Neural crest cell (in vitro differentiated cells): ENCODE results near the gene NHEJ1. TPM values are rescaled to one million over a fixed set of nuclear protein-coding genes. Genes with fewer than 3 reads are reported as not detected.
"Not testable (repeated sequence)": the region's sequence is repeated elsewhere in the genome, so short reads cannot be mapped to it uniquely, and the experiment has no call there.

ENCODE experiments used
- DNase-seq: peaks from one replicate; pipeline ENCODE4 v3.0.0; 2021; ENCODE audit warnings: low read depth, mixed read lengths, low spot score
- H3K27ac Mint-ChIP-seq: one replicate; pipeline ENCODE4 v1.8.0; 2021; ENCODE audit warnings: mild to moderate bottlenecking, mixed read lengths; ENCODE audit not compliant: unreplicated experiment
- H3K27me3 Mint-ChIP-seq: 2 replicates; pipeline ENCODE4 v1.8.0; 2021; ENCODE audit warnings: low read depth, mild to moderate bottlenecking, mixed read lengths
- H3K36me3 Mint-ChIP-seq: 2 replicates; pipeline ENCODE4 v1.8.0; 2021; ENCODE audit warnings: low read depth, mild to moderate bottlenecking, mixed read lengths
- H3K4me1 Mint-ChIP-seq: 2 replicates; pipeline ENCODE4 v1.8.0; 2021; ENCODE audit warnings: mixed read lengths
- H3K4me3 Mint-ChIP-seq: one replicate; pipeline ENCODE4 v1.8.0; 2021; ENCODE audit warnings: mild to moderate bottlenecking, mixed read lengths
- H3K9me3 Mint-ChIP-seq: 2 replicates; pipeline ENCODE4 v1.8.0; 2021; ENCODE audit warnings: mixed read lengths
- total RNA-seq: library from RNA; stranded (reverse); gene quantifications from 2 replicates; pipeline ENCODE4 v1.2.1, GENCODE V29; 2021
- TF ChIP-seq, protein P1 (sequence below): fragments of 200-600 bp; sonication (generic); conservative IDR thresholded peaks from 2 replicates; pipeline ENCODE4 v1.5.0; 2021; ENCODE audit warnings: antibody characterized with exemption, mild to moderate bottlenecking

The NHEJ1 gene
- total RNA-seq, 1 donor from 2014 or later = 26.8 TPM

DNA sequence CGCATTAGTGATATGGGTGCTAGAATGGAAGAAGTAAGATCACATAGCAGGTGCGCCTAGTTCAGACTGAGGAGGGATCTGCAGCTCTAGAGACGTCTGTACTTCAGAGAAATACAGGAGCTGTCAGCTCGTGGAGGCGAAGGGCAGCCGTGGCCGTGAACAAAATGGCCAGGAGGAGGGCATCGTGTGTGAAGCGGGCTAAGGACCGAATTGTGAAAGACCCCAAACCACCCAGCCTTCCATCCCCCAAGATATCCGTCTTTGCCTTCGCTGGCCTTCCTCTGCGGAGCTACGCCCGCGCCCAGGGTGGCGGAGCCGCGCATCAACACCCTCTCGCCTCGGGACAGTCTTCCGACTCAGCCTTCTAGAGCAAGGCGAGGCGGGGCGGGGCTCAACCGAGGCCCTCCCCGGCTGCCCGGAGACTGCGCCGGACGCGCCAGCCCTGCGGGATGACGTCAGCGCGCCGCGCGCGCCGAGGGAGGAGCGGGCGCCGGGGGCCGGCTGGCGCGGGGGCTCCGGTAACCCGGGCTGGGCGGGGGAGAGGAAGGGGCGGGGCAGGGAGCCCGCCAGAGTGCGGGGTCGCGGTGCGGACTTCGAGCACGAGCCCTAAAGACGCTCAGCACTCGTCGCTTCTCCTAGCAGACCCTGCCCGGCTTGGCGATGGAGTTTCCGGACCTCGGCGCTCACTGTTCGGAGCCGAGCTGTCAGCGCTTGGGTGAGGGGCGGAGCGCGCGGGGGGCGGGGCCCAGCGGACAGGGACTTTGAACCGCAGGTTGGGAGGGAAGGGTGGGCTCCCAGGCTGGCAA is 45.9 kb upstream of the NHEJ1 start, which contains the start of gene ZFAND2B:
Gene ZFAND2B, plus strand, starts transcription at position 455 of the 806 bp plus-strand sequence. Its CDS starts 206 bp downstream, at position 661.
- H3K4me1 Mint-ChIP-seq = peaks cover 21% of the 10 kb centered on the region
- H3K4me3 Mint-ChIP-seq = peak within 1 kb of the TSS; percentile 92
- H3K9me3 Mint-ChIP-seq = peaks cover 2% of the 10 kb centered on the region
- peak; percentile 89 for DNase-seq
- TF ChIP-seq, protein P1, sequence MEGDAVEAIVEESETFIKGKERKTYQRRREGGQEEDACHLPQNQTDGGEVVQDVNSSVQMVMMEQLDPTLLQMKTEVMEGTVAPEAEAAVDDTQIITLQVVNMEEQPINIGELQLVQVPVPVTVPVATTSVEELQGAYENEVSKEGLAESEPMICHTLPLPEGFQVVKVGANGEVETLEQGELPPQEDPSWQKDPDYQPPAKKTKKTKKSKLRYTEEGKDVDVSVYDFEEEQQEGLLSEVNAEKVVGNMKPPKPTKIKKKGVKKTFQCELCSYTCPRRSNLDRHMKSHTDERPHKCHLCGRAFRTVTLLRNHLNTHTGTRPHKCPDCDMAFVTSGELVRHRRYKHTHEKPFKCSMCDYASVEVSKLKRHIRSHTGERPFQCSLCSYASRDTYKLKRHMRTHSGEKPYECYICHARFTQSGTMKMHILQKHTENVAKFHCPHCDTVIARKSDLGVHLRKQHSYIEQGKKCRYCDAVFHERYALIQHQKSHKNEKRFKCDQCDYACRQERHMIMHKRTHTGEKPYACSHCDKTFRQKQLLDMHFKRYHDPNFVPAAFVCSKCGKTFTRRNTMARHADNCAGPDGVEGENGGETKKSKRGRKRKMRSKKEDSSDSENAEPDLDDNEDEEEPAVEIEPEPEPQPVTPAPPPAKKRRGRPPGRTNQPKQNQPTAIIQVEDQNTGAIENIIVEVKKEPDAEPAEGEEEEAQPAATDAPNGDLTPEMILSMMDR = peak; percentile 39
- peak within 1 kb of the TSS; percentile 96 for H3K27ac Mint-ChIP-seq
- H3K36me3 Mint-ChIP-seq = peaks cover 4% of the 10 kb centered on the region
- H3K27me3 Mint-ChIP-seq = peaks cover 3% of the 10 kb centered on the region

DNA sequence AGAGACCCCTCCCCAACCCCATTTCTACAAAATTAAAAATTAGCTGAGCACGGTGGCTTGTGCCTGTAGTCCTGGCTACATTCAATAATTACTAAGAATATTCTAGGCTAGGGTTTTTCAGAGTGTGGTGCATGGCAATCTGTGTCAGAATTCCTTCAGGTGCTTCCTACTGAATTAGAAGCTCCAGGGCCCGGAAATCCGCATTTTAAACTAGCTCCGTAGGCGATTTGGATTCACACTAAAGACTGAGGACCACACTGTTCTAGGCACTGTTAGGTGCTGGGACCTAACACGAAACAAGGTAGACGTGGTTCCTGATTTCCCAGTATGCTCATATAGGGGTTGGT is 45.3 kb upstream of the NHEJ1 start:
- Mint-ChIP-seq H3K27me3 (peaks cover 3% of the 10 kb centered on the region), H3K9me3 (peaks cover 4% of the 10 kb centered on the region), H3K36me3 (peaks cover 4% of the 10 kb centered on the region), H3K27ac (peak overlapping the region; percentile 96), H3K4me3 (peak overlapping the region; percentile 92), H3K4me1 (peaks cover 23% of the 10 kb centered on the region)
- TF ChIP-seq, protein P1 = no peak
- DNase-seq = no peak

DNA sequence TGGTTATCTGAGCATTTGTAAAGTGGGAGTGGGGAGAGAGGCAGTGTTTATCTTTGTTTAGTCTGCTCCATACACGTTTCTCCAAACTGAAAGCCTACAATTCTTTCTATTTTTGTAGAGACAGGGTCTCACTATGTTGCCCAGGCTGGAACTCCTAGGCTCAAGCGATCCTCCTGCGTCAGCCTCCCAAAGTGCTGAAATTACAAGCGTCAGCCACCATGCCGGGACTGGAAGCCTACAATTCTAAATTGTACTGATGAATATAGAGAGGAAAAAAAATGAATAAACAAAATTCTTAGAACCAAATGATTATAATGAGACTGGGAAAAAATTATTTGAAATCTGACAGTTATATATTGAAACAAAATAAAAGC is 44.5 kb upstream of the NHEJ1 start:
- Mint-ChIP-seq H3K9me3 (peaks cover 7% of the 10 kb centered on the region), H3K36me3 (peaks cover 9% of the 10 kb centered on the region), H3K4me3 (peak overlapping the region; percentile 67), H3K4me1 (peaks cover 29% of the 10 kb centered on the region), H3K27me3 (peaks cover 3% of the 10 kb centered on the region), H3K27ac (no peak overlapping the region)
- TF ChIP-seq, protein P1 = no peak
- DNase-seq = no peak

DNA sequence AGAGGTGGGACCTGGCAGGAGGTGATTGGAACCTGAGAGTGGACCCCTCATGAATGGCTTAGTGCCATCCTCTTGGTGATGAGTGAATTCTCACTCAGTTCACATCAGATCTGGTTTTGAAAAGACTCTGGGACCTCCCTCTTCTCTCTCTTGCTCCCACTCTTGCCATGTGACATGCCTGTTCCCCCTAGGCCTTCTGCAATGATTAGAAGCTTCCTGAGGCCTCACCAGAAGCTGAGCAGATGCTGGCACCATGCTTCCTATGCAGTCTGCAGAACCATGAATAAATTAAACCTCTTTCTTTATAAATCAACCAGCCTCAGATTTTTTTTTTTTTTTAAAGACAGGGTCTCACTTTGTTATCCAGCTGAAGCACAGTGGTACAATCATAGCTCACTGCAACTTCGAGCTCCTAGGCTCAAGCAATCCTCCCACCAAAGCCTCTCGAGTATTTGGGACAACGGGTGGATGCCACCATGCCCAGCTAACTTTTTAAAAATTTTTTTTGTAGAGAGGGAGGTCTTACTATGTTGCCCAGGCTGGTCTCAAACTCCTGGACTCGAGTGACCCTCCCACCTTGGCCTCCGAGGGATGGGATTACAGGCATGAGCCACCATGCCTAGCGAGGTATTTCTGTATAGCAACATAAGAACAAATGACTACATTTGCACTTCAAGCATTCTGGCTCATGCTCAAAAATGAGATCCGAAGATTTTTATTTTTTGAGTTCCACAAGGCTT is 44.0 kb upstream of the NHEJ1 start:
- H3K27me3 Mint-ChIP-seq = peaks cover 3% of the 10 kb centered on the region
- H3K4me1 Mint-ChIP-seq = peaks cover 29% of the 10 kb centered on the region
- H3K9me3 Mint-ChIP-seq = peaks cover 7% of the 10 kb centered on the region
- H3K4me3 Mint-ChIP-seq = peak overlapping the region; percentile 67
- peak overlapping the region; percentile 91 for H3K27ac Mint-ChIP-seq
- TF ChIP-seq, protein P1 = no peak
- peaks cover 9% of the 10 kb centered on the region for H3K36me3 Mint-ChIP-seq
- DNase-seq = no peak

DNA sequence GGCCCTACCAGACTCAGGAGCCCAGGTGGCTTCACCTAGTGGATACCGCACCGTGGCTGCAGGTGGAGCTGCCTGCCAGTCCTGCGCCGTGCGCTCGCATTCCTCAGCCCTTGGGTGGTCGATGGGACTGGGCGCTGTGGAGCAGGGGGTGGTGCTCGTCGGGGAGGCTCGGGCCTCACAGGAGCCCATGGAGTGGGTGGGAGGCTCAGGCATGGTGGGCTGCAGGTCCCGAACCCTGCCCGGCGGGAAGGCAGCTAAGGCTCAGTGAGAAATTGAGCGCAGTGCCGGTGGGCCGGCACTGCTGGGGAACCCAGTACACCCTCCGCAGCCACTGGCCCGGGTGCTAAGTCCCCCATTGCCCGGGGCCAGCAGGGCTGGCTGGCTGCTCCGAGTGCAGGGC is 40.7 kb upstream of the NHEJ1 start:
- H3K36me3 Mint-ChIP-seq, H3K27ac Mint-ChIP-seq, DNase-seq: not testable (repeated sequence)

DNA sequence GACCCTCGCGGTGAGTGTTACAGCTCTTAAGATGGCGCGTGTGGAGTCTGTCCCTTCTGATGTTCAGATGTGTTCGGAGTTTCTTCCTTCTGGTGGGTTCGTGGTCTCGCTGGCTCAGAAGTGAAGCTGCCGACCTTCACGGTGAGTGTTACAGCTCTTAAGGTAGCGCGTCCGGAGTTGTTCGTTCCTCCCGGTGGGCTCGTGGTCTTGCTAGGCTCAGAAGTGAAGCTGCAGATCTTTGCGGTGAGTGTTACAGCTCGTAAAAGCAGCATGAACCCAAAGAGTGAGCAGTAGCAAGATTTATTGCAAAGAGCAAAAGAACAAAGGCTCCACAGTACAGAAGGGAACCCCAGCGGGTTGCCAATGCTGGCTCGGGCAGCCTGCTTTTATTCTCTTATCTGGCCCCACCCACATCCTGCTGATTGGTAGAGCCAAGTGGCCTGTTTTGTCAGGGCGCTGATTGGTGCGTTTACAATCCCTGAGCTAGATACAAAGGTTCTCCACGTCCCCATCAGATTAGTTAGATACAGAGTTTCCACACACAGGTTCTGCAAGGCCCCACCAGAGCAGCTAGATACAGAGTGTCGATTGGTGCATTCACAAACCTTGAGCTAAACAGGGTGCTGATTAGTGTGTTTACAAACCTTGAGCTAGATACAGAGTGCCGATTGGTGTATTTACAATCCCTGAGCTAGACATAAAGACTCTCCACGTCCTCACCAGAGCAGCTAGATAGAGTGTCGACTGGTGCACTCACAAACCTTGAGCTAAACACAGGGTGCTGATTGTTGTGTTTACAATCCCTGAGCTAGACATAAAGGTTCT is 40.1 kb upstream of the NHEJ1 start:
- not testable (repeated sequence) for H3K4me1 Mint-ChIP-seq, H3K36me3 Mint-ChIP-seq, DNase-seq, H3K27me3 Mint-ChIP-seq, H3K9me3 Mint-ChIP-seq
- H3K4me3 Mint-ChIP-seq = peak overlapping the region; percentile 36
- peak overlapping the region; percentile 51 for H3K27ac Mint-ChIP-seq

More for the DNA sequence above, 40.7 kb upstream of the NHEJ1 start:
- H3K27me3 Mint-ChIP-seq = peaks cover 11% of the 10 kb centered on the region
- not testable (repeated sequence) for H3K4me3 Mint-ChIP-seq, H3K9me3 Mint-ChIP-seq
- peaks cover 12% of the 10 kb centered on the region for H3K4me1 Mint-ChIP-seq
